ENCODE measurements around the gene RAB11FIP4.

Gene RAB11FIP4

GRCh38 chr17:31513731-31514427 lies 122.4 kb downstream of the RAB11FIP4 start:
- H3K27me3 ChIP-seq (ENCODE audit: low read depth, low read length) = no peaks in the 10 kb centered on the region
- no peaks in the 10 kb centered on the region for H3K36me3 ChIP-seq (ENCODE audit: control insufficient read depth in 1 of 2, insufficient read depth in 2 of 2, low read length in 2 of 2)
- no peak overlapping the region for H3K27ac ChIP-seq (ENCODE audit: low read length)
- no peak overlapping the region for H3K4me3 ChIP-seq (ENCODE audit: low read depth in 1 of 2, low read length in 2 of 2)
- no peaks in the 10 kb centered on the region for H3K9me3 ChIP-seq (ENCODE audit: control insufficient read depth in 1 of 2, low read length in 2 of 2)
- no peaks in the 10 kb centered on the region for H3K4me1 ChIP-seq (ENCODE audit: control insufficient read depth in 1 of 2, insufficient read depth in 2 of 2, low read length in 2 of 2)

GRCh38 chr17:31515267-31515666 lies 123.8 kb downstream of the RAB11FIP4 start:
- H3K9me3 ChIP-seq (ENCODE audit: control insufficient read depth in 1 of 2, low read length in 2 of 2) = no peaks in the 10 kb centered on the region
- H3K36me3 ChIP-seq (ENCODE audit: control insufficient read depth in 1 of 2, insufficient read depth in 2 of 2, low read length in 2 of 2) = no peaks in the 10 kb centered on the region
- no peak overlapping the region for H3K4me3 ChIP-seq (ENCODE audit: low read depth in 1 of 2, low read length in 2 of 2)
- H3K27me3 ChIP-seq (ENCODE audit: low read depth, low read length) = no peaks in the 10 kb centered on the region
- no peaks in the 10 kb centered on the region for H3K4me1 ChIP-seq (ENCODE audit: control insufficient read depth in 1 of 2, insufficient read depth in 2 of 2, low read length in 2 of 2)
- H3K27ac ChIP-seq (ENCODE audit: low read length) = no peak overlapping the region

GRCh38 chr17:31517524-31517923 lies 126.0 kb downstream of the RAB11FIP4 start:
- Histone ChIP-seq H3K4me3 (ENCODE audit: low read depth in 1 of 2, low read length in 2 of 2) (no peak overlapping the region), H3K27ac (ENCODE audit: low read length) (no peak overlapping the region), H3K9me3 (ENCODE audit: control insufficient read depth in 1 of 2, low read length in 2 of 2) (no peaks in the 10 kb centered on the region), H3K36me3 (ENCODE audit: control insufficient read depth in 1 of 2, insufficient read depth in 2 of 2, low read length in 2 of 2) (no peaks in the 10 kb centered on the region), H3K4me1 (ENCODE audit: control insufficient read depth in 1 of 2, insufficient read depth in 2 of 2, low read length in 2 of 2) (no peaks in the 10 kb centered on the region), H3K27me3 (ENCODE audit: low read depth, low read length) (no peaks in the 10 kb centered on the region)

- Histone ChIP-seq H3K27ac (ENCODE audit: low read length) (no peak overlapping the region), H3K4me1 (ENCODE audit: control insufficient read depth in 1 of 2, insufficient read depth in 2 of 2, low read length in 2 of 2) (no peaks in the 10 kb centered on the region), H3K36me3 (ENCODE audit: control insufficient read depth in 1 of 2, insufficient read depth in 2 of 2, low read length in 2 of 2) (no peaks in the 10 kb centered on the region), H3K9me3 (ENCODE audit: control insufficient read depth in 1 of 2, low read length in 2 of 2) (no peaks in the 10 kb centered on the region), H3K4me3 (ENCODE audit: low read depth in 1 of 2, low read length in 2 of 2) (no peak overlapping the region), H3K27me3 (ENCODE audit: low read depth, low read length) (no peaks in the 10 kb centered on the region)
Observed at GRCh38 chr17:31518478-31518877, 127.0 kb downstream of the RAB11FIP4 start.

- peaks cover 0 to 9% of the 10 kb centered on the region in 2 donors for H3K36me3 ChIP-seq (ENCODE audit: control insufficient read depth in 1 of 2, insufficient read depth in 2 of 2, low read length in 2 of 2)
- H3K4me1 ChIP-seq (ENCODE audit: control insufficient read depth in 1 of 2, insufficient read depth in 2 of 2, low read length in 2 of 2) = peaks cover 0 to 6% of the 10 kb centered on the region in 2 donors
- no peaks in the 10 kb centered on the region for H3K9me3 ChIP-seq (ENCODE audit: control insufficient read depth in 1 of 2, low read length in 2 of 2)
- no peak overlapping the region for H3K27ac ChIP-seq (ENCODE audit: low read length)
- no peaks in the 10 kb centered on the region for H3K27me3 ChIP-seq (ENCODE audit: low read depth, low read length)
- H3K4me3 ChIP-seq (ENCODE audit: low read depth in 1 of 2, low read length in 2 of 2) = no peak overlapping the region
Observed at GRCh38 chr17:31521632-31522283, 130.3 kb downstream of the RAB11FIP4 start.

GRCh38 chr17:31522284-31522931 lies 130.9 kb downstream of the RAB11FIP4 start:
- Histone ChIP-seq H3K27me3 (ENCODE audit: low read depth, low read length) (no peaks in the 10 kb centered on the region), H3K36me3 (ENCODE audit: control insufficient read depth in 1 of 2, insufficient read depth in 2 of 2, low read length in 2 of 2) (peaks cover 0 to 9% of the 10 kb centered on the region in 2 donors), H3K27ac (ENCODE audit: low read length) (no peak overlapping the region), H3K9me3 (ENCODE audit: control insufficient read depth in 1 of 2, low read length in 2 of 2) (no peaks in the 10 kb centered on the region), H3K4me1 (ENCODE audit: control insufficient read depth in 1 of 2, insufficient read depth in 2 of 2, low read length in 2 of 2) (peaks cover 0 to 6% of the 10 kb centered on the region in 2 donors), H3K4me3 (ENCODE audit: low read depth in 1 of 2, low read length in 2 of 2) (no peak overlapping the region)

GRCh38 chr17:31522987-31523495 lies 131.6 kb downstream of the RAB11FIP4 start:
- peaks cover 0 to 9% of the 10 kb centered on the region in 2 donors for H3K36me3 ChIP-seq (ENCODE audit: control insufficient read depth in 1 of 2, insufficient read depth in 2 of 2, low read length in 2 of 2)
- no peak overlapping the region for H3K4me3 ChIP-seq (ENCODE audit: low read depth in 1 of 2, low read length in 2 of 2)
- no peak overlapping the region for H3K27ac ChIP-seq (ENCODE audit: low read length)
- no peaks in the 10 kb centered on the region for H3K9me3 ChIP-seq (ENCODE audit: control insufficient read depth in 1 of 2, low read length in 2 of 2)
- H3K27me3 ChIP-seq (ENCODE audit: low read depth, low read length) = no peaks in the 10 kb centered on the region
- peaks cover 0 to 6% of the 10 kb centered on the region in 2 donors for H3K4me1 ChIP-seq (ENCODE audit: control insufficient read depth in 1 of 2, insufficient read depth in 2 of 2, low read length in 2 of 2)

GRCh38 chr17:31523862-31524730 lies 132.6 kb downstream of the RAB11FIP4 start:
- Histone ChIP-seq H3K4me1 (ENCODE audit: control insufficient read depth in 1 of 2, insufficient read depth in 2 of 2, low read length in 2 of 2) (peaks cover 0 to 6% of the 10 kb centered on the region in 2 donors), H3K27ac (ENCODE audit: low read length) (no peak overlapping the region), H3K36me3 (ENCODE audit: control insufficient read depth in 1 of 2, insufficient read depth in 2 of 2, low read length in 2 of 2) (peaks cover 0 to 9% of the 10 kb centered on the region in 2 donors)

GRCh38 chr17:31524926-31525800 lies 133.7 kb downstream of the RAB11FIP4 start:
- peaks cover 0 to 6% of the 10 kb centered on the region in 2 donors for H3K4me1 ChIP-seq (ENCODE audit: control insufficient read depth in 1 of 2, insufficient read depth in 2 of 2, low read length in 2 of 2)
- H3K27me3 ChIP-seq (ENCODE audit: low read depth, low read length) = no peaks in the 10 kb centered on the region
- H3K9me3 ChIP-seq (ENCODE audit: control insufficient read depth in 1 of 2, low read length in 2 of 2) = no peaks in the 10 kb centered on the region
- H3K27ac ChIP-seq (ENCODE audit: low read length) = no peak overlapping the region
- H3K36me3 ChIP-seq (ENCODE audit: control insufficient read depth in 1 of 2, insufficient read depth in 2 of 2, low read length in 2 of 2) = peaks cover 0 to 9% of the 10 kb centered on the region in 2 donors
- no peak overlapping the region for H3K4me3 ChIP-seq (ENCODE audit: low read depth in 1 of 2, low read length in 2 of 2)

More at GRCh38 chr17:31523862-31524730, 132.6 kb downstream of the RAB11FIP4 start:
- H3K4me3 ChIP-seq (ENCODE audit: low read depth in 1 of 2, low read length in 2 of 2) = no peak overlapping the region
- H3K9me3 ChIP-seq (ENCODE audit: control insufficient read depth in 1 of 2, low read length in 2 of 2) = no peaks in the 10 kb centered on the region
- no peaks in the 10 kb centered on the region for H3K27me3 ChIP-seq (ENCODE audit: low read depth, low read length)
